Stimulated activated CD8-positive, alpha-beta memory T cell treated with anti-CD3 and anti-CD28 coated beads, Interleukin-7, amount 100 ng/mL, for 48 hours (primary cell): Measurements from ENCODE around the gene PHC2.

ENCODE experiments used
- DNase-seq, 2 donors: peaks; one replicate each; pipeline ENCODE4 v3.0.0-alpha.2; 2020; ENCODE audit warnings: low read depth in 1 of 2; ENCODE audit errors: extremely low read depth in 1 of 2

PHC2 gene

GRCh38 chr1:33426916-33427315 is 4.0 kb downstream of the PHC2 start:
- DNase-seq = no peak

DNA sequence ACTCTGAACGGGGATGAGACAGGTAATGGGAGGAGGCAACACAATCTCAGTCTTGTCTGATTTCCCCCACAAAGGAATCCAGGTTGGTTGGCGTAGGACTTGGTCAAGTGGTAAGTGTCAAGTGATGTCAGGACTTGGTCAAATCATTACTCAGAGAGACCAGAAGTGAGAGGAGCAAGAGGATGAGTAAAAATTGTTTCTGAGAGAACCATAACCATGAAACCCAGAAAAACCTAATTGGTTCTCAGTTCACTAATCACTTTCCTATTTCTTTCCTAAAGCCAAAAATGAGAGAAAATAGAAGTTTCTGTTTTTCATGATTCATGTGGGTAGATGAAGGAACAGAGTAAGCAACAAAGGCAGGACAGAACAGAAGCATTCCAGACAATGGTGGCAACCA is 5.0 kb downstream of the PHC2 start:
- DNase-seq = no peak

- DNase-seq = no peak
Observed at GRCh38 chr1:33424610-33425009, 6.3 kb downstream of the PHC2 start.

DNA sequence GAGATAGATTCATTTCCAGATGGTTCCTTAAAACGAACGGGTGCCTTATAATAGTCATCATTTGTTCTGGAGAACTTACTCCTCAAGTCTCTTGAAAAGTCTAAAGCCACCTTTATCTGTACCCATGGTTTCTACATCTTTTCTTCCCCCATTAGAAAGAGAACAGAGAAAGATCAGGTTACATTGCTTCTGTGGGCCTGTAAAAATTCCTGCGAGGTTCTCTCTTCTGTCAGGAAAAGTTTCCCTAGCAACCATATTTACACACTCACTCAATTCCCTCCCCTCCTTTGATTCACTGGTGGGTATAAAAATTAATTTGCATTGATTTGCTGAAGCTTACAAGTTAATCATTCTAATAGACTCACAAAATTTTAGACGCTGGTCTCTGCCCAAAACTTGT is 6.7 kb downstream of the PHC2 start:
- DNase-seq = no peak

DNA sequence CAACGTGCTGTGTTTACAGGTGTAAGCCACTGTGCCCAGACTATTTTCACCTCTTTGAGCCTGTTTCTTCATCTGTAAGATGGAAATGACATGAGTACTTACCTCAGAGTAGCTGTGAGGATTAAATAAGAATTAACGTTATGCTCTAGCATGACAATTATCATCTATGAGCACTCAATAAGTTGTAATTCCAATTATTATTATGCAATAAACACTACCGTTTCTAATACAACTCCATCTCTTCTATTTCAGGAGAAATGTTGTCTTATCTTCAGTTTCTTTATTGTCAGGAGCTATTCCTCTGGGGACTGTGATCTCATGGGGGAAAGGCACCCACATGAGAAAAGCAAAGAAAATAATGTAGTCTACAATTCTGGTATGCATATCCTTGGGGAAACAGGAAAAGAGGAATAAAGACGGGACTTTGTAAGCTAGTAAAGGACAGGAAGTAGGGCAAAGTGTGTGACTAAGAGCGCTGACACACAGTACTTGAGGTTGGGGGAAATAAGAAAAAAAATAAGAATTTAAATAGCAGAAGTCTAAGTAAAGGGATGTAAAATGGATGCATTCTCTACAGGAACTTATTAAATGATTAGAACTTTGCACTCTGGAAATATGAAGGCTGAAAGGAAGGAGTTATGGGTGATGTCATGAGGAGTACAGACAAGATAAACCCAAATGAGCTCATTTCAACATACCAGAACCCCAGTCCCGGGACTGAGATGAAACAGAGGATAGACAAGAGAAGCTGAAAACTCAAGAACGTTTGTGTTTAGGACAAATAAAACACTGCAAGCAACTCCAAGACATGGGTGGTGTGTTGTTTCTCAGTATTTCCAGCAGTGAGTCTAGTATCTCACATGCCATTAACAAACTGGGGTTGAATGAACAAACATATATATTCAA is 9.8 kb downstream of the PHC2 start:
- no peak for DNase-seq

DNA sequence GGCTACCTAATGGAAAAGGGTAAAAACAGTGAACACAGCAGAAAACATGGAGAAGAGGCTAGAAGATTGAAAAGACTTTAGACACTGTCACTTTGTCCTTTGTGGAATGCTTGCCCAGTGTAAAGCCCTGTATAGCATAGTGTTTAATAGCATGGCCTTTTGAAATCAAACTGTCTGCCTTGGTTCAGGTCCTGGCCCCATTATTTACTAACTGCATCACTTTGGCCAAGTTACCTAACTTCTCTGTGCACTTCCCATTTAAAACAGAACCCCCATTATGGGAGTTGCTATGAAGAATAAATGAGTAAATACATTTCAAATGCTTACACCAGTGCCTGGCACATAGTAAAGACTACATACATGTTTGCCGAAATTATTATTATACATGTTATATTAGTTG is 12.1 kb downstream of the PHC2 start:
- no peak for DNase-seq

GRCh38 chr1:33414879-33415278 is 16.0 kb downstream of the PHC2 start:
- no peak for DNase-seq

GRCh38 chr1:33410091-33410701 is 20.7 kb downstream of the PHC2 start:
- DNase-seq = no peak

DNA sequence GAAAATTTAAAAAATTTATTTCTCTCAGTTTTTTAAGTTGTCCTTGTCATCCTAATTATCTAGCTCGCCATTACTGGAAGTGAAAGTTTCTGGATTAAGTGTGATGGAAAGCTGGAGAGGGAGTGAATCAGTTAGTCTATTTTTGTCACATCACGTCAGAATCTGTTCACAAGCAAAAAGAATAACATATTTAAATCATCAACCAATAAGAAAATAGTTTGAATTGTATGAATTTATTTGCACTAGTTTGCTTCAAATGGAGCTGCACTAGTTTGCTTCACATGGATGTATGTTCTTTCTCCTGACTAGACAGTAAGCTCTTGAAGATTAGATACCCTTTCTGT is 22.8 kb downstream of the PHC2 start:
- no peak for DNase-seq

- no peak for DNase-seq
Observed at GRCh38 chr1:33407352-33408092, 23.4 kb downstream of the PHC2 start.

GRCh38 chr1:33402206-33402605 is 28.7 kb downstream of the PHC2 start:
- DNase-seq = no peak

GRCh38 chr1:33401471-33401870 is 29.4 kb downstream of the PHC2 start:
- DNase-seq = no peak

GRCh38 chr1:33400153-33400911 is 30.6 kb downstream of the PHC2 start:
- no peak for DNase-seq

DNA sequence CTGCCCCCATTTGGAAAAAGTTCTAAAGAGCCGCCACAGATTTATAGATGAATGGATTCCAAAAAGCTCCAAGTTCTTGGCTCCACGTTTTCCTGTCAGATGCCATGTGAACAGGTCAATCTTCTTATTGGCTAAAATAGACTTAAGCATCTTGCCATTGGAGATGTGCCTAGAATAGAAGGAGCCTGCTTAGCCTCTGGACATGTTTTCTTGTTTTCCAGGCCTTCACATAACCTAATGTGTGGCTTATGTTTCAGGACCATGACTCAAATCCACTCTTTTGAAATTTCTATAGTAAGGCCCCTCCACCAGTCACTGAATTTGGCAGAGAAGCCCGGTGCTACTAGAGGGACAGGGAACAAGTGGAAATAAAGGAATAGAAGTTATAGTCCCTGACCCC is 31.5 kb downstream of the PHC2 start:
- no peak for DNase-seq

DNA sequence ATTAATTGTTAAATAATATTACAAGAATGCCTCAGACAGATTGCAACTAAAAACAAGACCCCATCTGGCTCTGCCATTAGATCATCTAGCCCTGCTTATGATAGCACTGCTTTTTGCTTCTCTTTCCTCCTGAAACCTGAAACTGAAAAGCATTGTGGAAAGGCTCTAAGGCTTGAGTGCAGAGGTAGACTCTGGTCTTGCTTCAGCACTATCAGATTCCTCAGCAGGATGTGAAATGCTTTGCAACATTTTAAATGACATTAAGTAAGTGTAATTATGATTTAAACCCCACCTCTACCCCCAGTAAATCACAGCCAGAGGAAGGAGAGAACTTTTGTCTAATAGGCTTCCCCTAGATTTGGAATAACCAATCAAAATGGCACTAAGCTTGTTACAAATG is 32.9 kb downstream of the PHC2 start:
- no peak for DNase-seq

- DNase-seq = no peak
Observed at GRCh38 chr1:33397125-33397506, 33.8 kb downstream of the PHC2 start.

- no peak for DNase-seq
Observed at GRCh38 chr1:33396188-33397124, 34.4 kb downstream of the PHC2 start.

DNA sequence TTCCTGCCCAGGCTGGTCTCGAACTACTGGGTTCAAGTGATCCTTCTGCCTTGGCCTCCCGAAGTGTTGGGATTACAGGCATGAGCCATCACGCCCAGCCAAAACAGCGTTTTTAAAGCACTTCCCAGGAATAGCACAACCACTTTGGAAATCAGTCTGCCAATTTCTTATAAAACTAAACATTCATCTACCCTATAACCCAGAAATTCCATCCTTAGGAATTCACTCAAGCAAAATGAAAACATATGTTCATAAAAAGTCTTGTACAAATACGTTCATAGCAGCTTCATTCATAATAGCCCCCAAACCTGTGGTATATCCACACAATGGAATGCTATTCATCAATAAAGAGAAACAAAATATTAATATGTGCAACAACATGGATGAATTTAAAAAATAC is 36.1 kb downstream of the PHC2 start:
- DNase-seq = no peak

GRCh38 chr1:33393991-33394390 is 36.9 kb downstream of the PHC2 start:
- no peak for DNase-seq

DNA sequence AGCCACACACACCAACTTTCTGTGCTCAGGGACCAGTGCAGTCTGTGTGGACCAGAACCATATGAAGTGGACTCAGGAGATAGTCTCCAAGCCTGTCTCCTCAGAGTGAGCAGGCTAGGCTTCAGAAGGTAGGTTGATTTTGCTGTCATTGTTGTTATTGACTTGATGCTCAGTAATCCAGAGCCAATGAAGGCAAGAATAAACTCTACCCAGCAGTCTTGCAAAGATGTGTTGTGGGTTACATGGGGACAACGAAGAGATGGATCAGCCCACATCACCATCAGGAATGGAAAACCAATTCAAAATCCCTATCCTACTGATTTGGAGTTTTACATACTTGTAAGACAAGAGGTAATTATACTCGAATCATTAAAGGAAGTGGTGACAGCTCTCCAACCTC is 37.4 kb downstream of the PHC2 start:
- DNase-seq = no peak
